HCT116 (cell line): ENCODE results near the gene CRAT. TPM values are rescaled to one million over a fixed set of nuclear protein-coding genes. Genes with fewer than 3 reads are reported as not detected.

Experiments
- ATAC-seq: fragments of 200-7000 bp; cut with Tn5 transposase; 2 replicates; pipeline ENCODE4 v1.9.1; 2020; ENCODE audit warnings: mild to moderate bottlenecking, moderate library complexity
- BruUV-seq: library from RNA; stranded (reverse); fragments of 400-500 nt; replicated peaks from 2 replicates; lab custom pipeline; 2021; lab: Mats Ljungman, UMichigan
- CTCF ChIA-PET: fragments of 300-600 bp; sonication (Branson Sonifier 250); formaldehyde crosslinking; loops from one replicate; lab custom pipeline; 2021; ENCODE audit warnings: antibody characterized with exemption; lab: Charles Lee
- POLR2A ChIA-PET: fragments of 300-600, 350-600 bp; sonication (Branson Sonifier 250); formaldehyde crosslinking; loops from one replicate; lab custom pipeline; 2021; ENCODE audit warnings: antibody characterized with exemption; lab: Charles Lee
- RAD21 ChIA-PET, 2 experiments: fragments of 300-600 bp; sonication (Branson Sonifier 250); formaldehyde crosslinking; loops; one replicate each; lab custom pipeline; 2023; ENCODE audit warnings: low total read pairs in 2 of 2; ENCODE audit not compliant: uncharacterized antibody in 2 of 2, unreplicated experiment in 2 of 2, low non-redundant PET in 1 of 2; lab: Charles Lee
- DNase-seq: peaks from one replicate; pipeline ENCODE4 v3.0.0-alpha.2; 2010; ENCODE audit warnings: low read depth, low spot score
- H2AFZ ChIP-seq: fragments of 200-600 bp; shearing (Covaris generic), sonication (generic); 2 replicates; pipeline ENCODE4 v1.6.1; 2017; ENCODE audit warnings: low read depth, mixed run types, mixed read lengths, antibody characterized with exemption, low read length; ENCODE audit not compliant: poor library complexity, severe bottlenecking
- H3K27ac ChIP-seq: 2 replicates; pipeline ENCODE4 v1.5.1; 2012; ENCODE audit warnings: low read depth, low read length
- H3K27me3 ChIP-seq: fragments of 200-600 bp; sonication (generic); 2 replicates; pipeline ENCODE4 v1.6.1; 2016; ENCODE audit warnings: mixed run types, low read length, mixed read lengths; ENCODE audit not compliant: insufficient read depth
- H3K36me3 ChIP-seq, 2 experiments: fragments of 200-500 bp in 1 of 2; fragments of 200-600 bp in 1 of 2; sonication (Bioruptor generic) in 1 of 2; sonication (generic) in 1 of 2; 2 replicates each; pipeline versions ENCODE4 v1.5.1 to v1.6.1; 2014 to 2016; ENCODE audit warnings: low read length in 2 of 2, inconsistent platforms in 1 of 2, mixed read lengths in 1 of 2, mixed run types in 1 of 2; ENCODE audit not compliant: insufficient read depth in 2 of 2, control insufficient read depth in 1 of 2
- H3K4me1 ChIP-seq, 2 experiments: fragments of 200-600 bp in 1 of 2; sonication (generic) in 1 of 2; 2 replicates each; pipeline versions ENCODE4 v1.5.1 to v1.6.1; 2012 to 2017; ENCODE audit warnings: low read length in 2 of 2, inconsistent platforms in 1 of 2, mild to moderate bottlenecking in 1 of 2, mixed read lengths in 1 of 2, mixed run types in 1 of 2, moderate library complexity in 1 of 2; ENCODE audit not compliant: insufficient read depth in 2 of 2, control insufficient read depth in 1 of 2
- H3K4me2 ChIP-seq: fragments of 200-600 bp; sonication (generic); 2 replicates; pipeline ENCODE4 v1.6.1; 2017; ENCODE audit warnings: mixed run types, low read length, mixed read lengths
- H3K4me3 ChIP-seq, 2 experiments: fragments of 200-600 bp in 1 of 2; sonication (generic) in 1 of 2; replicated peaks in 1 of 2; 2 replicates each; pipeline ENCODE4 v1.5.1; 2011 to 2016; ENCODE audit warnings: low read length in 2 of 2, control low read depth in 1 of 2, low read depth in 1 of 2, mild to moderate bottlenecking in 1 of 2, mixed read lengths in 1 of 2, mixed run types in 1 of 2
- H3K79me2 ChIP-seq: fragments of 200-600 bp; sonication (generic); 2 replicates; pipeline ENCODE4 v1.6.1; 2017; ENCODE audit warnings: mild to moderate bottlenecking, mixed run types, low read length, moderate library complexity, mixed read lengths; ENCODE audit not compliant: insufficient read depth
- H3K9ac ChIP-seq: fragments of 200-600 bp; sonication (generic); 2 replicates; pipeline ENCODE4 v1.6.1; 2016; ENCODE audit warnings: low read length, mixed read lengths
- H3K9me2 ChIP-seq: fragments of 200-600 bp; sonication (generic), shearing (Covaris generic); 2 replicates; pipeline ENCODE4 v1.6.1; 2017; ENCODE audit warnings: mixed run types, mild to moderate bottlenecking, moderate library complexity; ENCODE audit not compliant: insufficient read depth
- H3K9me3 ChIP-seq, 2 experiments: fragments of 200-500 bp in 1 of 2; fragments of 200-600 bp in 1 of 2; sonication (Bioruptor generic) in 1 of 2; sonication (generic) in 1 of 2; 2 replicates each; pipeline ENCODE4 v1.6.1; 2014 to 2017; ENCODE audit warnings: low read length in 2 of 2, mixed read lengths in 2 of 2, inconsistent platforms in 1 of 2, low read depth in 1 of 2, mild to moderate bottlenecking in 1 of 2, mixed run types in 1 of 2, moderate library complexity in 1 of 2; ENCODE audit not compliant: control insufficient read depth in 1 of 2, insufficient read depth in 1 of 2
- H4K20me1 ChIP-seq: fragments of 200-600 bp; sonication (generic), shearing (Covaris generic); 2 replicates; pipeline ENCODE4 v1.6.1; 2017; ENCODE audit warnings: mixed run types, mild to moderate bottlenecking, moderate library complexity; ENCODE audit not compliant: insufficient read depth
- ATF3 ChIP-seq: IDR thresholded peaks from 2 replicates; pipeline ENCODE4 v1.6.1; 2012
- CBX3 ChIP-seq: IDR thresholded peaks from 2 replicates; pipeline ENCODE4 v1.6.1; 2012; ENCODE audit warnings: low read depth
- CEBPB ChIP-seq: IDR thresholded peaks from 2 replicates; pipeline ENCODE4 v1.6.1; 2012; ENCODE audit warnings: low read depth
- CTCF ChIP-seq, 3 experiments: fragments of 200-600 bp in 1 of 3; sonication (generic) in 1 of 3; IDR thresholded peaks in 2 of 3; conservative IDR thresholded peaks in 1 of 3; 2 replicates each; pipeline ENCODE4 v1.5.1; 2012 to 2017; ENCODE audit warnings: low read depth in 2 of 3, low read length in 2 of 3, antibody characterized with exemption in 1 of 3, borderline replicate concordance in 1 of 3, control low read depth in 1 of 3, mild to moderate bottlenecking in 1 of 3, mixed read lengths in 1 of 3, mixed run types in 1 of 3, moderate library complexity in 1 of 3; ENCODE audit not compliant: insufficient read depth in 1 of 3
- EGR1 ChIP-seq: IDR thresholded peaks from 2 replicates; pipeline ENCODE4 v1.6.1; 2012; ENCODE audit warnings: low read depth
- EZH2 ChIP-seq: fragments of 200-600 bp; sonication (generic); IDR thresholded peaks from 2 replicates; pipeline ENCODE4 v1.6.1; 2017; ENCODE audit warnings: antibody characterized with exemption, mixed run types
- EZH2phosphoT487 ChIP-seq: fragments of 200-600 bp; IDR thresholded peaks from 2 replicates; pipeline ENCODE4 v1.6.1; 2018; ENCODE audit warnings: antibody characterized with exemption, borderline replicate concordance
- FOSL1 ChIP-seq: IDR thresholded peaks from 2 replicates; pipeline ENCODE4 v1.6.1; 2012; ENCODE audit warnings: low read depth
- JUND ChIP-seq: IDR thresholded peaks from 2 replicates; pipeline ENCODE4 v1.6.1; 2012
- MAX ChIP-seq: IDR thresholded peaks from 2 replicates; pipeline ENCODE4 v1.6.1; 2012
- POLR2AphosphoS5 ChIP-seq: IDR thresholded peaks from 2 replicates; pipeline ENCODE4 v1.6.1; 2011; ENCODE audit warnings: mild to moderate bottlenecking, low read depth, low read length, moderate library complexity
- REST ChIP-seq: IDR thresholded peaks from 2 replicates; pipeline ENCODE4 v1.6.1; 2012; ENCODE audit warnings: low read depth
- SIN3A ChIP-seq: IDR thresholded peaks from 2 replicates; pipeline ENCODE4 v1.6.1; 2012; ENCODE audit warnings: low read depth
- SP1 ChIP-seq: IDR thresholded peaks from 2 replicates; pipeline ENCODE4 v1.6.1; 2012; ENCODE audit warnings: low read depth
- SRF ChIP-seq: IDR thresholded peaks from 2 replicates; pipeline ENCODE4 v1.6.1; 2012; ENCODE audit warnings: low read depth
- ZBTB33 ChIP-seq: IDR thresholded peaks from 2 replicates; pipeline ENCODE4 v1.6.1; 2011; ENCODE audit warnings: mild to moderate bottlenecking, low read length, moderate library complexity; ENCODE audit not compliant: insufficient replicate concordance; ENCODE audit errors: extremely low read depth
- ZNF274 ChIP-seq: fragments of 200-500 bp; sonication (Bioruptor generic); IDR thresholded peaks from 2 replicates; pipeline ENCODE4 v1.6.1; 2014; ENCODE audit warnings: mild to moderate bottlenecking, low read depth, low read length, inconsistent platforms
- intact Hi-C: fragments of 100-400 bp; cut with micrococcal nuclease; formaldehyde crosslinking; loops from 2 replicates; pipeline ENCODE4 v1.10.0; 2022
- total RNA-seq: library from RNA; stranded (reverse); gene quantifications from one replicate; pipeline ENCODE4 v1.2.1, GENCODE V29; 2021; ENCODE audit not compliant: unreplicated experiment

The CRAT gene
- total RNA-seq, 1 experiment from 2014 or later = 29.0 TPM

- BruUV-seq = no TSS peak
- intact Hi-C loops = no loop called here
Observed at GRCh38 chr9:129054163-129054851, 56.3 kb downstream of the CRAT start.

More at GRCh38 chr9:129054163-129054851, 56.3 kb downstream of the CRAT start:
- H2AFZ ChIP-seq = no peak overlapping the region
- no peaks in the 10 kb centered on the region for H3K9me2 ChIP-seq
- DNase-seq (no peak), ATAC-seq (no peak)
- H3K4me3 ChIP-seq = no peak overlapping the region
- POLR2A ChIA-PET = no interaction called here
- H3K27ac ChIP-seq = no peak overlapping the region
- TF ChIP-seq POLR2AphosphoS5 = no peak
- TF ChIP-seq EZH2phosphoT487 = no peak
- no peak for TF ChIP-seq SIN3A
- TF ChIP-seq ZNF274 = no peak
- no peak for TF ChIP-seq CTCF (IDR thresholded peaks at IDR 0.05 in 2 of 3, conservative IDR thresholded peaks at IDR 0.05 in 1 of 3; ENCODE audit: borderline replicate concordance in 1 of 3, insufficient read depth in 1 of 3, low read depth in 2 of 3, low read length in 2 of 3)
- TF ChIP-seq EGR1 = no peak
- no peak for TF ChIP-seq JUND
- TF ChIP-seq ATF3 = no peak
- no peak for TF ChIP-seq CEBPB
- no peak for TF ChIP-seq MAX
- TF ChIP-seq ZBTB33 = no peak
- TF ChIP-seq FOSL1 = no peak
- no peak for TF ChIP-seq EZH2
- no peak for TF ChIP-seq CBX3
- TF ChIP-seq SRF = no peak
- TF ChIP-seq SP1 = no peak
- no peak for TF ChIP-seq REST
- no peaks in the 10 kb centered on the region for H3K79me2 ChIP-seq
- H3K4me1 ChIP-seq = peaks cover 21 to 23% of the 10 kb centered on the region in 2 experiments
- no peak overlapping the region for H3K9ac ChIP-seq
- H3K36me3 ChIP-seq = no peaks in the 10 kb centered on the region; a peak in 1 of 4 replicates
- no peaks in the 10 kb centered on the region for H3K27me3 ChIP-seq
- no peaks in the 10 kb centered on the region for H4K20me1 ChIP-seq
- CTCF ChIA-PET = interaction anchor here (1.1 kb wide), 1 partner anchor 26 kb away, joined by 3 read pairs; the partner anchor contains the start of gene SH3GLB2
- no peak overlapping the region for H3K4me2 ChIP-seq
- H3K9me3 ChIP-seq = no peaks in the 10 kb centered on the region
- RAD21 ChIA-PET = no interaction called here
